ENCODE data around the gene NRAS. TPM values are rescaled to one million over a fixed set of nuclear protein-coding genes. Genes with fewer than 3 reads are reported as not detected.

Gene NRAS
- total RNA-seq, 3 donors from 2014 or later = 25.3 to 51.1 (median 40.8) TPM

DNA sequence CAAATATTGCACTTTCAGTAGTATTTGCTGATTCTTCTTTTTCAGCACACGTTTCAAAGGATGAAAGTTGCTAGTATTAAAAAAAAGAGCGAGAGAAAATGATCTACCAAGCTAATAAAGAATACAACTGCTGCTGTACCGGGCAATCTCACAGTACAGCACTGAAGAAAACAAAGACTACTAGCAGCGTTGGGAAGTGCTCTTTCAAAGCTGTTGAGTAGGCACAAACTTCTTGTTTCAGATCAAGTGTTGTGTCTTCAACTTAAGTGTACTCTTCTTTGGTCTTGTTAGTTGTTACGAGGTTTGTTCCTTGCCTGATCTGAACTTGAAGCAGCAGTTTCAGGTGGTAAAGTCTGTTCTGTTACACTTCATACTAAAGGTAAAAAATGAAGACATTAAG lies 33.3 kb upstream of the NRAS start:
- no peaks in the 10 kb centered on the region for H3K9me3 ChIP-seq
- intact Hi-C loops (cut with DNase I, micrococcal nuclease) = no loop called here
- no peak for TF ChIP-seq CTCF (IDR thresholded peaks at IDR 0.05)
- no peaks in the 10 kb centered on the region for H3K36me3 ChIP-seq (ENCODE audit: low read depth)
- no peak overlapping the region for H3K4me3 ChIP-seq
- DNase-seq (no peak), ATAC-seq (no peak)
- peaks cover 35% of the 10 kb centered on the region for H3K4me1 ChIP-seq (ENCODE audit: low read depth)

DNA sequence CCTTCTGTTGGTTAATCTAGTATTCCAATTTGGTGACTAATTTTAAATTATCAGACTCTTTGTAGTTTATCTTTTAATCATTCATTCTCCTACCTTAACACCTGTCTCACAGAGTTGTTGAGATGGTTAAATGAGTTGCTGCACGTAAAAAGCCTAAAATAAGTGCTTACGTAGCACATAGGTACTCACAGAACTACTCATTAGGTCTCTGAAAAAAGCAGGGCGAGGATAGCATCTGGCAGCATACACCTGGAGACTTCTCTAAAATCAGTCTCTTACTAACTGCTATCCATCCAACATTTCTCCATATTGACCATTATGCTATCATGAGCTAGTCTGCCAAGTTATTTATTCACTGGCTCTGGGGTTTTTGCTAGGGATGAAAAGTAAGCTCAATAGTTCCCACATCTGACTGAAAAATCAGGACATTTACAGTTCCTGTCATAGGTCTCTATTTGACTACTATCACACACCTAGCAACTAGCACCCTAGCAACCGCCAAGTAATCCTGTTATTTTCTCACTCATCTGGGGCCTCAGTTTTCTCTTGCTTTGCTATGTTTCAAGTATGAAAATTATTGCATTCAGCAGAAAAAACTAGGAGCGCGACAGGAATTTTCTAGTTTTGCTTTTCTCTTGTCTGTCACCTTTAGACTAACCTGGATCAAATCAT lies 30.0 kb upstream of the NRAS start:
- DNase-seq (no peak), ATAC-seq (no peak)
- TF ChIP-seq CTCF (IDR thresholded peaks at IDR 0.05) = no peak
- Histone ChIP-seq H3K9me3 (no peaks in the 10 kb centered on the region), H3K4me3 (no peak overlapping the region), H3K36me3 (ENCODE audit: low read depth) (no peaks in the 10 kb centered on the region), H3K4me1 (ENCODE audit: low read depth) (peaks cover 7% of the 10 kb centered on the region)
- intact Hi-C loops (cut with DNase I, micrococcal nuclease) = no loop called here

DNA sequence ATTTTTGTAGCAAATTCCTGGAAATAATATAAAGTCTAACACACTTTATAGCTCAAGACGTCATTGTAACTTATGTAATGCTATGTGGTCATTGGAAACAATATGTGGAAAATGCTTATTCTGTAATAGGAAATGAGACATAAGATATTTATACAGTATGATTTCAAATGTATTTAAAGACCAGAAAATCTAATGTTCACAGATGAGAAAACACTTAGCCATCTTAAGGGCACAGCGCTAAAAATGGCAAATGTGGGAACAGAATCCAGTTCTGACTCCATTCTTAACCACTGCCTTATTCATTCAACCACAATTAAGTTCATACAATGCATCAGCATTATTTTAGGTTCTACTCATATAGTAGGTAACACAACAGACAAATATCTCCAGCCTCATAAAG lies 28.7 kb upstream of the NRAS start:
- no peak for ATAC-seq
- H3K4me3 ChIP-seq = no peak overlapping the region
- H3K4me1 ChIP-seq (ENCODE audit: low read depth) = no peaks in the 10 kb centered on the region
- H3K36me3 ChIP-seq (ENCODE audit: low read depth) = no peaks in the 10 kb centered on the region
- intact Hi-C loops (cut with DNase I, micrococcal nuclease) = no loop called here
- no peak for DNase-seq
- TF ChIP-seq CTCF (IDR thresholded peaks at IDR 0.05) = no peak
- H3K9me3 ChIP-seq = no peaks in the 10 kb centered on the region

- DNase-seq (no peak), ATAC-seq (no peak)
- Histone ChIP-seq H3K36me3 (ENCODE audit: low read depth) (no peaks in the 10 kb centered on the region), H3K4me1 (ENCODE audit: low read depth) (no peaks in the 10 kb centered on the region), H3K9me3 (no peaks in the 10 kb centered on the region), H3K4me3 (no peak overlapping the region)
- TF ChIP-seq CTCF (IDR thresholded peaks at IDR 0.05) = no peak
- intact Hi-C loops (cut with DNase I, micrococcal nuclease) = no loop called here
Measured at GRCh38 chr1:114741963-114742746, 25.6 kb upstream of the NRAS start.

GRCh38 chr1:114740331-114740730 lies 23.8 kb upstream of the NRAS start:
- DNase-seq = no peak
- TF ChIP-seq CTCF (IDR thresholded peaks at IDR 0.05) = no peak
- intact Hi-C loops (cut with DNase I, micrococcal nuclease) = no loop called here
- Histone ChIP-seq H3K4me3 (no peak overlapping the region), H3K9me3 (no peaks in the 10 kb centered on the region), H3K4me1 (ENCODE audit: low read depth) (no peaks in the 10 kb centered on the region), H3K36me3 (ENCODE audit: low read depth) (no peaks in the 10 kb centered on the region)
- no peak for ATAC-seq
